Measurements from ENCODE around the gene KCNMB3.

DNA sequence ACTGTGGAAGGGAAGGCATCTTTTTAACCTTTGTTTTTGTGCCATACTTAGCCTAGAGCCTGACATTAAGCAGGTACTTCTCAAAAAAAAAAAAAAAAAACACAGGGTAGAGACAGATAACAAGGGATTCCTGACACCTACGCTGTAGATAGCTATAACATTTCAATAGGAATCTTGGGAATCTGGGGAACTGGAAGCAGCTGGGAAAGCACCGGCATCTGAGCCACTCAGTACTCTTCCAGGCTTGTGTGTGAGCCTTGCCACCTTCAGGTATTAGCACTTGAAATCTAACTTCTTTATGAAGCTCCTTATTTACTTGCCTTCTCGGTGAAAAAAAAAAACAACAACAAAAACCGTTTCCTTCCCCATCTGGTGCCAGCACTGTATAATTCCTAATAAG lies 56.0 kb downstream of the KCNMB3 start:
- TF ChIP-seq, protein P1, sequence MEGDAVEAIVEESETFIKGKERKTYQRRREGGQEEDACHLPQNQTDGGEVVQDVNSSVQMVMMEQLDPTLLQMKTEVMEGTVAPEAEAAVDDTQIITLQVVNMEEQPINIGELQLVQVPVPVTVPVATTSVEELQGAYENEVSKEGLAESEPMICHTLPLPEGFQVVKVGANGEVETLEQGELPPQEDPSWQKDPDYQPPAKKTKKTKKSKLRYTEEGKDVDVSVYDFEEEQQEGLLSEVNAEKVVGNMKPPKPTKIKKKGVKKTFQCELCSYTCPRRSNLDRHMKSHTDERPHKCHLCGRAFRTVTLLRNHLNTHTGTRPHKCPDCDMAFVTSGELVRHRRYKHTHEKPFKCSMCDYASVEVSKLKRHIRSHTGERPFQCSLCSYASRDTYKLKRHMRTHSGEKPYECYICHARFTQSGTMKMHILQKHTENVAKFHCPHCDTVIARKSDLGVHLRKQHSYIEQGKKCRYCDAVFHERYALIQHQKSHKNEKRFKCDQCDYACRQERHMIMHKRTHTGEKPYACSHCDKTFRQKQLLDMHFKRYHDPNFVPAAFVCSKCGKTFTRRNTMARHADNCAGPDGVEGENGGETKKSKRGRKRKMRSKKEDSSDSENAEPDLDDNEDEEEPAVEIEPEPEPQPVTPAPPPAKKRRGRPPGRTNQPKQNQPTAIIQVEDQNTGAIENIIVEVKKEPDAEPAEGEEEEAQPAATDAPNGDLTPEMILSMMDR (IDR thresholded peaks at IDR 0.05) = no peak
- TF ChIP-seq POLR2A (IDR thresholded peaks at IDR 0.05) (no peak), POLR2AphosphoS5 (IDR thresholded peaks at IDR 0.05) (no peak), EP300 (IDR thresholded peaks at IDR 0.05) (no peak)
